Memory B cell (primary cell): ENCODE results near the gene PLIN3.
"Not testable (repeated sequence)": the region's sequence is repeated elsewhere in the genome, so short reads cannot be mapped to it uniquely, and the experiment has no call there.

Experiments used
- ATAC-seq: fragments of 150-1000 bp; cut with Tn5 transposase; 2 replicates; pipeline ENCODE4 v1.10.0; 2021; ENCODE audit warnings: low read depth, mild to moderate bottlenecking, moderate library complexity
- DNase-seq, 2 donors: peaks; one replicate each; pipeline ENCODE4 v3.0.0; 2022; ENCODE audit warnings: low spot score in 2 of 2
- H3K27ac Mint-ChIP-seq: one replicate; pipeline ENCODE4 v1.8.0; 2022; ENCODE audit warnings: mild to moderate bottlenecking, moderate library complexity, mixed read lengths
- H3K27me3 Mint-ChIP-seq: one replicate; pipeline ENCODE4 v1.8.0; 2022; ENCODE audit warnings: mixed read lengths
- H3K36me3 Mint-ChIP-seq: one replicate; pipeline ENCODE4 v1.8.0; 2022; ENCODE audit warnings: mild to moderate bottlenecking, mixed read lengths
- H3K4me1 Mint-ChIP-seq: one replicate; pipeline ENCODE4 v1.8.0; 2022; ENCODE audit warnings: mixed read lengths
- H3K4me3 Mint-ChIP-seq: one replicate; pipeline ENCODE4 v1.8.0; 2022; ENCODE audit warnings: mild to moderate bottlenecking, moderate library complexity, mixed read lengths
- H3K9me3 Mint-ChIP-seq: one replicate; pipeline ENCODE4 v1.8.0; 2022; ENCODE audit warnings: mixed read lengths

PLIN3 gene

DNA sequence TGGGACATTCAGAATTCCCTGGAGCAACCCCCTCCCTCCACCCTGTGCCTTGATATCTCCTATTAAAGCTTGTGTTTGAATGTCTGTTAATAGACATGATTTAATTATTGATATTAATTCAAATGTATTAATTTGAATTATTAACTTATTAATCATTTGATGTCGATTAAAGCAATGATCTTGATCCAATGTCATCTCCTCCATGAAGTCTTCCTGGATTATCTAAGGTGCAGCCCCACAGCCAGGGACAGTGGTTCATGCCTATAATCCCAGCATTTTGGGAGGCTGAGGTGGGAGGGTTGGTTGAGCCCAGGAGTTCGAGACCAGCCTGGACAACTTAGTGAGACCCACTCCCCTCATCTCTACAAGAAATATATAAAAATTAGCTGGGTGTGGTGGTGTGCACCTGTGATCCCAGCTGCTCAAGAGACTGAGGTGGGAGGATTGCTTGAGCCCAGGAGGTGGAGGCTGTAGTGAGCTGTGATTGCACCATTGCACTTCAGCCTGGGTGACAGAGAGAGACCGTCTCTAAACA is 66.3 kb downstream of the PLIN3 start:
- Mint-ChIP-seq H3K4me3 (no peak overlapping the region), H3K9me3 (no peaks in the 10 kb centered on the region), H3K36me3 (peaks cover 10% of the 10 kb centered on the region), H3K4me1 (peaks cover 3% of the 10 kb centered on the region), H3K27me3 (no peaks in the 10 kb centered on the region), H3K27ac (no peak overlapping the region)
- no peak for DNase-seq
- no peak for ATAC-seq

DNA sequence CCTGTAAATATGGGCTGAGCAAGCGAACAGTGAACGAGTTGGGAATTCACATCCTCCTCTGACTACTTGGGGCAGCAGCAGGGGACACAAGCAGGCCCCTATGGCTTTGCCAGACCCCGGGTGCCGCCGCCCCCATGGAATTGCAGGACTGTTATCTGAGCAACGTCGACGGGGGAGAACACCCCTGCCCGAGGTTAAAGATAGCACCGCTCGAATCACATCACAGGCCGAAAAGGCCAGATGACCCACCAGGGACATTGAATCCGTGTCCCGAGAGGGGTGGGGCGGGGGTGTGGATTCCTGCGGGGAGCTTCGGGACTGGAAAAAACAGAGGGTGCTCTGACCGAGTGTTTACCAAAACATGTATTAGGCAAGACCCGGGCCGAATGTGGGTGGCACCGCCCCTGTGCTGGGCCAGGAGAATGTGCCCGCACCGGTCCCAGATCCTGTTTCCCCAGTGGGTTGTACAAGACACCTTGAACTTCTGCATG is 66.8 kb downstream of the PLIN3 start:
- Mint-ChIP-seq H3K27ac (no peak overlapping the region), H3K9me3 (no peaks in the 10 kb centered on the region), H3K4me1 (peaks cover 3% of the 10 kb centered on the region), H3K27me3 (no peaks in the 10 kb centered on the region), H3K36me3 (peaks cover 10% of the 10 kb centered on the region), H3K4me3 (no peak overlapping the region)
- DNase-seq (no peak), ATAC-seq (no peak)

DNA sequence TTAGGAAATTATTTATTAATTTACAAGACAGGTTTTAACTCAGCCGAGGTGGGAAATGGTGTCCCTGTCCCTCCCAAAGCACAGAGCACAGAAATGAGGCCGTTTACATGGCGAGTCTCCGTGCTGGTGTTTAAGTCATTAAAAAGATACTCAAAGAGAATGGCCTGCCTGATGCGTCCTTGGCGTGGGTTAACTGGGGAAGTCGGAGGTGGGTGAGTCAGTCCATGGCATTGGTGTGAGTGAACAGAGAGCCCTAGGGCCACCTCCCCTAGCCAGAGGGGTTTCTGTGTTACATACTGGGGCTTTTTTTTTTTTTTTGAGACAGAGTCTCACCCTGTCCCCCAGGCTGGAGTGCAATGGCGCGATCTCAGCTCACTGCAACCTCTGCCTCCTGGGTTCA is 72.1 kb downstream of the PLIN3 start:
- DNase-seq (no peak), ATAC-seq (no peak)
- Mint-ChIP-seq H3K27ac (no peak overlapping the region), H3K4me3 (no peak overlapping the region), H3K9me3 (no peaks in the 10 kb centered on the region), H3K27me3 (no peaks in the 10 kb centered on the region), H3K4me1 (peaks cover 12% of the 10 kb centered on the region), H3K36me3 (peaks cover 10% of the 10 kb centered on the region)

DNA sequence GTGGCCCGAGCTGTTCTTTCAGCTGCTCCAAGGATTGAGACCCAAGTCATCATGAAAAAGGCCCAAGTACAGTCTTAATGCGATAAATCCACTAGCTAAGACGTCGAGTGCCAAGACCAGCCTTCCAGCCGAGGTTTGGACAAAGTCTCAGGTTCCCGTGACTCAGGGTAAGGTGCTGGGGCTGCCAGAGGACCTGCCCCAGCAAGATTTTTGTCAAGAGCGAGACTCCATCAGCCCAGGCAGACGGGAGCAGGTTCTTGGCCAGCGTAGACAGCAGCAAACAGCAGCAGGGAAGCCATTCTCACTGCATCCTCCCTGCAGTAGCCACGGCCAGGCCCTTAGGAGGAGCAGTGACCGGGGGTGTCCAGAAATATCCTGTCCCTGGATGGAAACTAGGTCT is 72.5 kb downstream of the PLIN3 start:
- ATAC-seq (no peak), DNase-seq (no peak)
- no peak overlapping the region for H3K4me3 Mint-ChIP-seq
- H3K27ac Mint-ChIP-seq = no peak overlapping the region
- no peaks in the 10 kb centered on the region for H3K9me3 Mint-ChIP-seq
- peaks cover 12% of the 10 kb centered on the region for H3K4me1 Mint-ChIP-seq
- H3K36me3 Mint-ChIP-seq = peaks cover 10% of the 10 kb centered on the region
- no peaks in the 10 kb centered on the region for H3K27me3 Mint-ChIP-seq

DNA sequence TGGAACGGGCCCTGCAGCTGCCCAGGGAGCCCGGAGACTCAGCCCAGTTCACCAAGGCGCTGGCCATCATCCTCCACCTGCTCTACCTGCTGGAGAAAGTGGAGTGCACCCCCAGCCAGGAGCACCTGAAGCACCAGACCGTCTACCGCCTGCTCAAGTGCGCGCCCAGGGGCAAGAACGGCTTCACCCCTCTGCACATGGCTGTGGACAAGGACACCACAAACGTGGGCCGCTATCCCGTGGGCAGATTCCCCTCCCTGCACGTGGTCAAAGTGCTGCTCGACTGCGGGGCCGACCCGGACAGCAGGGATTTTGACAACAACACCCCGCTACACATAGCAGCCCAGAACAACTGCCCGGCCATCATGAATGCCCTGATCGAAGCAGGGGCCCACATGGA is 74.2 kb downstream of the PLIN3 start:
- H3K36me3 Mint-ChIP-seq, DNase-seq, H3K27ac Mint-ChIP-seq, H3K9me3 Mint-ChIP-seq, ATAC-seq, H3K27me3 Mint-ChIP-seq: not testable (repeated sequence)
- peak overlapping the region; percentile 79 for H3K4me3 Mint-ChIP-seq
- H3K4me1 Mint-ChIP-seq = peaks cover 12% of the 10 kb centered on the region

DNA sequence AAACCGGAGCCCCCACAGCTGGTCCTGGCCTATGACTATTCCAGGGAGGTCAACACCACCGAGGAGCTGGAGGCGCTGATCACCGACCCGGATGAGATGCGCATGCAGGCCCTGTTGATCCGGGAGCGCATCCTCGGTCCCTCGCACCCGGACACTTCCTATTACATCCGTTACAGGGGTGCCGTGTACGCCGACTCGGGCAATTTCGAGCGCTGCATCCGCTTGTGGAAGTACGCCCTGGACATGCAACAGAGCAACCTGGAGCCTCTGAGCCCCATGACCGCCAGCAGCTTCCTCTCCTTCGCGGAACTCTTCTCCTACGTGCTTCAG is 74.6 kb downstream of the PLIN3 start:
- H3K9me3 Mint-ChIP-seq, DNase-seq, H3K27ac Mint-ChIP-seq, H3K27me3 Mint-ChIP-seq, H3K36me3 Mint-ChIP-seq, ATAC-seq: not testable (repeated sequence)
- Mint-ChIP-seq H3K4me3 (peak overlapping the region; percentile 79), H3K4me1 (peaks cover 12% of the 10 kb centered on the region)

DNA sequence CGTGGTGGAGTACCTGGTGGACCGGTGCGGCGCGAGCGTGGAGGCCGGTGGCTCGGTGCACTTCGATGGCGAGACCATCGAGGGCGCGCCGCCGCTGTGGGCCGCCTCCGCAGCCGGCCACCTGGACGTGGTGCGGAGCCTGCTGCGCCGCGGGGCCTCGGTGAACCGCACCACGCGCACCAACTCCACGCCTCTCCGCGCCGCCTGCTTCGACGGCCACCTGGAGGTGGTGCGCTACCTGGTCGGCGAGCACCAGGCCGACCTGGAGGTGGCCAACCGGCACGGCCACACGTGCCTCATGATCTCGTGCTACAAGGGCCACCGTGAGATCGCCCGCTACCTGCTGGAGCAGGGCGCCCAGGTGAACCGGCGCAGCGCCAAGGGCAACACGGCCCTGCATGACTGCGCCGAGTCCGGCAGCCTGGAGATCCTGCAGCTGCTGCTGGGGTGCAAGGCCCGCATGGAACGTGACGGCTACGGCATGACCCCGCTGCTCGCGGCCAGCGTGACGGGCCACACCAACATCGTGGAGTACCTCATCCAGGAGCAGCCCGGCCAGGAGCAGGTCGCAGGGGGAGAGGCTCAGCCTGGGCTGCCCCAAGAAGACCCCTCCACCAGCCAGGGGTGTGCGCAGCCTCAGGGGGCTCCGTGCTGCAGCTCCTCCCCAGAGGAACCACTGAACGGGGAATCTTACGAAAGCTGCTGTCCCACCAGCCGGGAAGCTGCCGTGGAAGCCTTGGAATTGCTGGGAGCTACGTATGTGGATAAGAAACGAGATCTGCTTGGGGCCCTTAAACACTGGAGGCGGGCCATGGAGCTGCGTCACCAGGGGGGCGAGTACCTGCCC is 75.2 kb downstream of the PLIN3 start:
- not testable (repeated sequence) for H3K27me3 Mint-ChIP-seq, ATAC-seq, H3K9me3 Mint-ChIP-seq, H3K36me3 Mint-ChIP-seq
- Mint-ChIP-seq H3K27ac (peak overlapping the region; percentile 54), H3K4me1 (peaks cover 12% of the 10 kb centered on the region), H3K4me3 (peak overlapping the region; percentile 79)
- peak in 1 of 2 donors; percentile 17 for DNase-seq

DNA sequence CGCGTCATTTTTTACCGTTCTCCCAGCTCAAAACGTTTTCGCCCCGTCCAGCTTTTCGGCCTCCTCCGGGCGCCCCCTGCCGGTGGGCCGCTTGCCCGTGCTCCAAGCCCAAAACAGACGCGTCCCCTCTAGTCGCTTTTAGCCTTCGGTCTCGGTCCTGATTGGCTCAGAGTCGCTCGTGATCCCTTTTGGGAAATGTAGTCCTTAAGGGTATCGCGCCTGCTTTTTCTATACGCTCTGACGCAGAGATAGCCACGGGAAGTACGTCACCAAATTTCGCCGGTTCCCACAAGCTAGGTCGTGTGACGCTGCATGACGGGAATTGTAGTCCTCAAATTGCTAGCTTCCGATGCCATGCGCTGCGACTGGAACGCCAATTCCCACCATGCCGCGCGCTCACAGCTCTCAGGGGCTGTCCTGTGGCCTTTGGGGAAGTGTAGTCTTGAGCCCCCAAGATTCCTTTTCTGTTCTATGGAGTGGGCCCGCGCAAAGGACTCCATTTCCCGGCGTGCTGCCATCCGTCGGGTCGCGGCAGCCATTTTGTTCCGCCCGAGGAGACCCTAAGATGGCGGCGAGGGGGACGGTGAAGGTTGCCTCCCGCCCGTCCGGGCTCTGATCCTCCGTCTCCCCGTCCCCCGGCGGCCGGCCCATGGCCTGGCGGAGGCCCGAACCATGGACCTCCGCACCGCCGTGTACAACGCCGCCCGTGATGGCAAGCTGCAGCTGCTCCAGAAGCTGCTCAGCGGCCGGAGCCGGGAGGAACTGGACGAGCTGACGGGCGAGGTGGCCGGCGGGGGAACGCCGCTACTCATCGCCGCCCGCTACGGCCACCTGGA is 76.1 kb downstream of the PLIN3 start, which contains the start of gene FEM1A:
Gene FEM1A, plus strand, starts transcription at position 552 of the 836 bp plus-strand sequence. Its CDS starts 121 bp downstream, at position 673.
- H3K9me3 Mint-ChIP-seq = no peaks in the 10 kb centered on the region
- H3K36me3 Mint-ChIP-seq = peaks cover 1% of the 10 kb centered on the region
- DNase-seq = peak; percentile 97 to 98
- peaks cover 9% of the 10 kb centered on the region for H3K4me1 Mint-ChIP-seq
- H3K27ac Mint-ChIP-seq = peak within 1 kb of the TSS; percentile 54
- ATAC-seq = peak; percentile 87
- H3K27me3 Mint-ChIP-seq = no peaks in the 10 kb centered on the region
- H3K4me3 Mint-ChIP-seq = peak within 1 kb of the TSS; percentile 79
